H1 (cell line): ENCODE results near the gene NKIRAS2. TPM values are rescaled to one million over a fixed set of nuclear protein-coding genes. Genes with fewer than 3 reads are reported as not detected.

Experiments used
- ATF3 ChIP-seq: IDR thresholded peaks from 2 replicates; pipeline ENCODE4 v1.6.1; 2011; ENCODE audit warnings: low read depth, mild to moderate bottlenecking, low read length; ENCODE audit not compliant: insufficient read depth
- BCL11A ChIP-seq, 2 experiments: IDR thresholded peaks; one replicate each; pipeline ENCODE4 v1.6.1; 2011; ENCODE audit warnings: low read depth in 2 of 2, low read length in 2 of 2, mild to moderate bottlenecking in 2 of 2
- CEBPB ChIP-seq: IDR thresholded peaks from 2 replicates; pipeline ENCODE4 v1.6.1; 2012; ENCODE audit warnings: low read depth, low read length
- CTBP2 ChIP-seq: IDR thresholded peaks from 2 replicates; pipeline ENCODE4 v1.7.0; 2011; ENCODE audit warnings: borderline replicate concordance, mild to moderate bottlenecking, moderate library complexity, mixed read lengths, low read length; ENCODE audit not compliant: insufficient read depth, insufficient read length
- E2F6 ChIP-seq: IDR thresholded peaks from 2 replicates; pipeline ENCODE4 v1.6.1; 2012; ENCODE audit warnings: inconsistent platforms
- GTF2F1 ChIP-seq: IDR thresholded peaks from 2 replicates; pipeline ENCODE4 v1.6.1; 2012; ENCODE audit warnings: low read depth, low read length, improper control_type of control experiment, borderline replicate concordance
- HDAC6 ChIP-seq: IDR thresholded peaks from one replicate; pipeline ENCODE4 v1.7.1; 2012; ENCODE audit warnings: low read depth, mild to moderate bottlenecking, inconsistent platforms, low read length, moderate library complexity
- JUND ChIP-seq: IDR thresholded peaks from 2 replicates; pipeline ENCODE4 v1.6.1; 2011; ENCODE audit warnings: mild to moderate bottlenecking, improper control_type of control experiment, low read length
- POLR2A ChIP-seq, 2 experiments: IDR thresholded peaks; 1 replicate in 1 of 2; 2 replicates in 1 of 2; pipeline ENCODE4 v1.6.1; 2011; ENCODE audit warnings: low read depth in 2 of 2, low read length in 2 of 2, mild to moderate bottlenecking in 2 of 2; ENCODE audit errors: control extremely low read depth in 1 of 2
- POLR2AphosphoS5 ChIP-seq: IDR thresholded peaks from 2 replicates; pipeline ENCODE4 v1.6.1; 2011; ENCODE audit warnings: low read depth, low read length
- POU5F1 ChIP-seq: IDR thresholded peaks from 2 replicates; pipeline ENCODE4 v1.6.1; 2011; ENCODE audit warnings: low read depth, mild to moderate bottlenecking, low read length, moderate library complexity
- RBBP5 ChIP-seq: IDR thresholded peaks from 2 replicates; pipeline ENCODE4 v1.7.1; 2012; ENCODE audit warnings: low read depth, mild to moderate bottlenecking, inconsistent platforms, low read length, moderate library complexity, borderline replicate concordance
- RFX5 ChIP-seq: IDR thresholded peaks from 2 replicates; pipeline ENCODE4 v1.6.1; 2011; ENCODE audit warnings: low read depth, low read length, improper control_type of control experiment, borderline replicate concordance
- RNF2 ChIP-seq: fragments of 200-900, 300-1000 bp; sonication (generic); IDR thresholded peaks from 2 replicates; pipeline ENCODE4 v1.7.1; 2016; ENCODE audit warnings: borderline replicate concordance, low read depth, mild to moderate bottlenecking, antibody characterized with exemption, low read length; ENCODE audit not compliant: poor library complexity, severe bottlenecking; ENCODE audit errors: missing control alignments
- SRF ChIP-seq: IDR thresholded peaks from 2 replicates; pipeline ENCODE4 v1.6.1; 2011; ENCODE audit warnings: mild to moderate bottlenecking, low read depth, low read length, moderate library complexity
- TEAD4 ChIP-seq: IDR thresholded peaks from 2 replicates; pipeline ENCODE4 v1.6.1; 2012; ENCODE audit warnings: low read depth, low read length, inconsistent platforms, mixed read lengths
- YY1 ChIP-seq: IDR thresholded peaks from 2 replicates; pipeline ENCODE4 v1.6.1; 2011; ENCODE audit warnings: low read depth, mild to moderate bottlenecking, low read length
- polyA plus RNA-seq, 7 experiments: library from polyadenylated mRNA; depleted of rRNA in 3 of 7; stranded (reverse) in 5 of 7; unstranded in 2 of 7; fragments of >200 nt in 5 of 7; fragments of 200-250 nt in 2 of 7; gene quantifications; 1 replicate in 5 of 7; 2 replicates in 1 of 7; 4 replicates in 1 of 7; pipeline versions ENCODE4 v1.2.1 to v1.2.3, GENCODE V29; 2011 to 2013; ENCODE audit warnings: missing spikeins in 2 of 7, mixed read lengths in 2 of 7
- total RNA-seq: library from RNA; stranded (reverse); fragmentation: NEBNext Ultra II Directional; extraction: Animal tissue kit (Norgen Biotek cat#: 25700); gene quantifications from 2 replicates; pipeline ENCODE4 v1.2.1, GENCODE V29; 2021

The NKIRAS2 gene
- total and polyA plus RNA-seq, 2 of the 8 experiments (the other 6 are each of a cell fraction or from before 2014, with no cell fraction given), result 34.5 to 51.1 TPM

GRCh38 chr17:42050393-42051012 lies 30.6 kb downstream of the NKIRAS2 start, which contains the start of gene C17orf113 (continued):
- no peak for TF ChIP-seq BCL11A (IDR thresholded peaks at IDR 0.05; ENCODE audit: low read depth in 2 of 2, low read length in 2 of 2)
- no peak for TF ChIP-seq TEAD4
- no peak for TF ChIP-seq CTBP2
- TF ChIP-seq CEBPB, result no peak
- peak; percentile 11; the same call in 1 of the 2 replicates for TF ChIP-seq RBBP5
- TF ChIP-seq RFX5, result no peak
- no peak for TF ChIP-seq ATF3
- TF ChIP-seq SRF, result no peak
- no peak for TF ChIP-seq JUND
- peak; percentile 87 for TF ChIP-seq YY1
- no peak for TF ChIP-seq E2F6
- no peak for TF ChIP-seq RNF2
- no peak for TF ChIP-seq POLR2A (IDR thresholded peaks at IDR 0.05; ENCODE audit: control extremely low read depth in 1 of 2, low read depth in 2 of 2, low read length in 2 of 2)
- no peak for TF ChIP-seq HDAC6
- no peak for TF ChIP-seq POU5F1
- TF ChIP-seq GTF2F1, result no peak
- peak; percentile 40; the same call in 1 of the 2 replicates for TF ChIP-seq POLR2AphosphoS5
